Endothelial cell of umbilical vein (primary cell): ENCODE data around the gene MARVELD1. TPM values are rescaled to one million over a fixed set of nuclear protein-coding genes. Genes with fewer than 3 reads are reported as not detected.

ENCODE experiments used
- BruUV-seq: library from RNA; stranded (reverse); fragments of 400-500 nt; replicated peaks from 2 replicates; lab custom pipeline; 2021; lab: Mats Ljungman, UMichigan
- CTCF ChIA-PET: fragments of 300-600, 350-600 bp; sonication (Branson Sonifier 250); formaldehyde crosslinking; loops from one replicate; lab custom pipeline; 2021; ENCODE audit warnings: antibody characterized with exemption, inconsistent platforms; lab: Charles Lee
- POLR2A ChIA-PET: fragments of 300-600, 350-600 bp; sonication (Branson Sonifier 250); formaldehyde crosslinking; loops from one replicate; lab custom pipeline; 2021; ENCODE audit warnings: antibody characterized with exemption, inconsistent platforms; lab: Charles Lee
- DNase-seq: peaks from one replicate; pipeline ENCODE4 v3.0.0-alpha.2; 2011; ENCODE audit warnings: low read depth, low spot score
- FAIRE-seq: peaks from 2 replicates; lab custom pipeline; 2011; peaks lifted over from hg19 to GRCh38; lab: Jason Lieb, UNC
- H2AFZ ChIP-seq: 2 replicates; pipeline ENCODE4 v1.6.0; 2012; ENCODE audit warnings: low read depth, low read length, control low read depth, inconsistent platforms
- H3K27ac ChIP-seq: 2 replicates; pipeline ENCODE4 v1.5.1; 2011; ENCODE audit warnings: low read depth, mild to moderate bottlenecking, control low read depth, low read length, moderate library complexity; ENCODE audit not compliant: insufficient read depth
- H3K27me3 ChIP-seq, 2 experiments: 2 replicates each; pipeline versions ENCODE4 v1.6.0 to v1.6.1; 2011; ENCODE audit warnings: low read length in 2 of 2, mixed read lengths in 1 of 2; ENCODE audit not compliant: control insufficient read depth in 2 of 2, insufficient read depth in 2 of 2
- H3K36me3 ChIP-seq, 2 experiments: 2 replicates in 1 of 2; 3 replicates in 1 of 2; pipeline ENCODE4 v1.5.1; 2011; ENCODE audit warnings: low read length in 2 of 2, mild to moderate bottlenecking in 1 of 2, moderate library complexity in 1 of 2; ENCODE audit not compliant: control insufficient read depth in 2 of 2, insufficient read depth in 2 of 2; ENCODE audit errors: extremely low read depth in 1 of 2
- H3K4me1 ChIP-seq: 3 replicates; pipeline ENCODE4 v1.5.1; 2011; ENCODE audit warnings: mild to moderate bottlenecking, low read length; ENCODE audit not compliant: control insufficient read depth, insufficient read depth; ENCODE audit errors: extremely low read depth
- H3K4me2 ChIP-seq: 2 replicates; pipeline ENCODE4 v1.6.1; 2011; ENCODE audit warnings: low read length, control low read depth, mixed read lengths; ENCODE audit not compliant: insufficient read depth
- H3K4me3 ChIP-seq, 3 experiments: fragments of 200-600 bp in 1 of 3; sonication (generic), shearing (Covaris generic) in 1 of 3; replicated peaks in 1 of 3; 2 replicates each; pipeline ENCODE4 v1.5.1; 2011 to 2016; ENCODE audit warnings: control low read depth in 3 of 3, low read length in 3 of 3, mild to moderate bottlenecking in 2 of 3, inconsistent platforms in 1 of 3, low read depth in 1 of 3, moderate library complexity in 1 of 3; ENCODE audit not compliant: insufficient read depth in 1 of 3
- H3K79me2 ChIP-seq: 2 replicates; pipeline ENCODE4 v1.6.0; 2012; ENCODE audit warnings: low read length, inconsistent platforms; ENCODE audit not compliant: control insufficient read depth, insufficient read depth
- H3K9ac ChIP-seq: replicated peaks from 2 replicates; pipeline ENCODE3; 2011; ENCODE audit warnings: low read length, control low read depth; ENCODE audit not compliant: insufficient read depth; ENCODE audit errors: extremely low read depth
- H3K9me1 ChIP-seq: replicated peaks from 3 replicates; pipeline ENCODE4 v1.6.0; 2011; ENCODE audit warnings: mild to moderate bottlenecking, low read length; ENCODE audit not compliant: control insufficient read depth, insufficient read depth; ENCODE audit errors: extremely low read depth
- H3K9me3 ChIP-seq: replicated peaks from 2 replicates; pipeline ENCODE4 v1.5.1; 2012; ENCODE audit warnings: low read length, inconsistent platforms; ENCODE audit not compliant: control insufficient read depth, insufficient read depth
- H4K20me1 ChIP-seq: replicated peaks from 2 replicates; pipeline ENCODE3; 2011; ENCODE audit warnings: mild to moderate bottlenecking, low read length; ENCODE audit not compliant: control insufficient read depth, insufficient read depth; ENCODE audit errors: extremely low read depth
- EZH2 ChIP-seq: IDR thresholded peaks from 2 replicates; pipeline ENCODE4 v1.6.1; 2012; ENCODE audit warnings: borderline replicate concordance, low read depth, mild to moderate bottlenecking, moderate library complexity, low read length, inconsistent platforms; ENCODE audit not compliant: severe bottlenecking
- FOS ChIP-seq: IDR thresholded peaks from 2 replicates; pipeline ENCODE4 v1.6.1; 2011; ENCODE audit warnings: mild to moderate bottlenecking, low read length, moderate library complexity, borderline replicate concordance; ENCODE audit not compliant: insufficient read depth
- GATA2 ChIP-seq: IDR thresholded peaks from 2 replicates; pipeline ENCODE4 v1.7.0; 2011; ENCODE audit warnings: low read depth, mild to moderate bottlenecking, moderate library complexity, mixed read lengths, low read length; ENCODE audit not compliant: insufficient read length, insufficient read depth
- JUN ChIP-seq: IDR thresholded peaks from 2 replicates; pipeline ENCODE4 v1.6.1; 2011; ENCODE audit warnings: borderline replicate concordance, low read depth; ENCODE audit not compliant: insufficient read length, insufficient read depth
- MYC ChIP-seq: IDR thresholded peaks from one replicate; pipeline ENCODE4 v1.6.1; 2011; ENCODE audit warnings: mild to moderate bottlenecking, low read depth, low read length
- POLR2AphosphoS5 ChIP-seq: IDR thresholded peaks from 2 replicates; pipeline ENCODE4 v1.6.1; 2012; ENCODE audit warnings: low read depth, mild to moderate bottlenecking, control low read depth, low read length, moderate library complexity; ENCODE audit not compliant: insufficient read depth
- dilution Hi-C: fragments of 300-500 bp; cut with MboI; formaldehyde crosslinking; loops from one replicate; pipeline ENCODE4 v1.15.0; 2019; ENCODE audit warnings: low sequenced_read_pairs; ENCODE audit not compliant: extremely low pct_ligation_motif_present
- intact Hi-C: fragments of 100-400 bp; cut with micrococcal nuclease; formaldehyde crosslinking; loops from one replicate; pipeline ENCODE4 v1.10.0; 2022
- polyA plus RNA-seq, 4 experiments: library from polyadenylated mRNA; depleted of rRNA in 3 of 4; stranded (reverse) in 3 of 4; unstranded in 1 of 4; fragments of >200 nt; gene quantifications; 2 replicates each; pipeline versions ENCODE4 v1.2.1 to v1.2.3, GENCODE V29; 2011 to 2012; ENCODE audit warnings: missing spikeins in 1 of 4
- total RNA-seq: library from RNA; stranded (reverse); gene quantifications from 2 replicates; pipeline ENCODE4 v1.2.3, GENCODE V29; 2021
- TF ChIP-seq, protein P1 (sequence below), 2 donors: IDR thresholded peaks; 1 replicate in 1 of 2; 2 replicates in 1 of 2; pipeline ENCODE4 v1.5.1; 2011; ENCODE audit warnings: low read length in 2 of 2, mild to moderate bottlenecking in 2 of 2, moderate library complexity in 2 of 2, control low read depth in 1 of 2, inconsistent platforms in 1 of 2, low read depth in 1 of 2; ENCODE audit not compliant: insufficient read depth in 1 of 2; ENCODE audit errors: extremely low read depth in 1 of 2

MARVELD1 gene
- total and polyA plus RNA-seq, 2 donors (not counting 3 experiments of a cell fraction or from before 2014, with no cell fraction given) = 67.3 to 78.3 TPM

DNA sequence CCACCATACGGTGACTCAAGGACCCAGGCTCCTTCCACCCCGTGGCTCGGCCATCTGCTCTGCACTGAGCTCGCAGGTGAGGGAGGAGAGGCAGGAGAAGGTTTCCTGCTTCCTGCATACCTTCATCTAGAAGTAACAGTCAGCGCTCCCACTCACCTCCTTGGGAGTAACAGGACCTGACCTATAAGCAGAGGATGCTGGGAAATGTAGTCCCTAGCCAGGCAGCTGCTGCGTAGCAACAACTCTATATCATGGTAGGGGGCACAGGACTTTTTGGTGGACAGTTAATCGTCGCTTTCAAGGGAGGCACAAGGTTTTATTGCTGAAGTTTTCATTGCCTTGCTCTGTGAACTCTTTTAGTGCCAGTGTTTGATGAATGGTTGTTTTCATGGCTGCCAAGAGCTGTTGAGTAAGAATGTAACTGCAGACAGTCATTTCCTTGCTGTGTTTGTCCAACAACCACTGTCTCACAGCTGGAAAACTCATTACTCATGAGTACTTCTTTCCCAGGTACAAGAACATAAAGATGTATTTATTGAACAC, 13.2 kb downstream of the MARVELD1 start:
- peak overlapping the region; percentile 52 for H2AFZ ChIP-seq
- DNase-seq (peak; percentile 88), FAIRE-seq (peak; percentile 98)
- no peaks in the 10 kb centered on the region for H3K36me3 ChIP-seq
- BruUV-seq = no TSS peak
- no peaks in the 10 kb centered on the region for H3K9me1 ChIP-seq
- no peaks in the 10 kb centered on the region for H3K27me3 ChIP-seq
- H3K27ac ChIP-seq = peak overlapping the region; percentile 46
- CTCF ChIA-PET = interaction anchor here (0.8 to 21.8 kb wide), 6 partner anchors 10 to 50 kb away, joined by 3 to 863 read pairs (median 6); partner anchors contain the start of genes MARVELD1 and ZFYVE27
- dilution Hi-C loops = no loop called here
- intact Hi-C loops = loop anchor here (1.0 kb wide), 1 partner anchor 39 kb away; the partner anchor contains the start of gene AVPI1
- POLR2A ChIA-PET = interaction anchor here (0.9 to 1.0 kb wide), 2 partner anchors 12 to 39 kb away, joined by 3 to 5 read pairs; partner anchors contain the start of gene AVPI1
- peak overlapping the region in 2 of 3 experiments; percentile 8 to 20 for H3K4me3 ChIP-seq
- H3K79me2 ChIP-seq = no peaks in the 10 kb centered on the region
- peaks cover 8% of the 10 kb centered on the region for H3K4me1 ChIP-seq
- no peaks in the 10 kb centered on the region for H4K20me1 ChIP-seq
- TF ChIP-seq EZH2 = no peak
- TF ChIP-seq, protein P1, sequence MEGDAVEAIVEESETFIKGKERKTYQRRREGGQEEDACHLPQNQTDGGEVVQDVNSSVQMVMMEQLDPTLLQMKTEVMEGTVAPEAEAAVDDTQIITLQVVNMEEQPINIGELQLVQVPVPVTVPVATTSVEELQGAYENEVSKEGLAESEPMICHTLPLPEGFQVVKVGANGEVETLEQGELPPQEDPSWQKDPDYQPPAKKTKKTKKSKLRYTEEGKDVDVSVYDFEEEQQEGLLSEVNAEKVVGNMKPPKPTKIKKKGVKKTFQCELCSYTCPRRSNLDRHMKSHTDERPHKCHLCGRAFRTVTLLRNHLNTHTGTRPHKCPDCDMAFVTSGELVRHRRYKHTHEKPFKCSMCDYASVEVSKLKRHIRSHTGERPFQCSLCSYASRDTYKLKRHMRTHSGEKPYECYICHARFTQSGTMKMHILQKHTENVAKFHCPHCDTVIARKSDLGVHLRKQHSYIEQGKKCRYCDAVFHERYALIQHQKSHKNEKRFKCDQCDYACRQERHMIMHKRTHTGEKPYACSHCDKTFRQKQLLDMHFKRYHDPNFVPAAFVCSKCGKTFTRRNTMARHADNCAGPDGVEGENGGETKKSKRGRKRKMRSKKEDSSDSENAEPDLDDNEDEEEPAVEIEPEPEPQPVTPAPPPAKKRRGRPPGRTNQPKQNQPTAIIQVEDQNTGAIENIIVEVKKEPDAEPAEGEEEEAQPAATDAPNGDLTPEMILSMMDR (IDR thresholded peaks at IDR 0.05; ENCODE audit: extremely low read depth in 1 of 2, insufficient read depth in 1 of 2, low read depth in 1 of 2, low read length in 2 of 2) = no peak
- TF ChIP-seq JUN = peak; percentile 62
- TF ChIP-seq POLR2AphosphoS5 = peak; percentile 58
- TF ChIP-seq GATA2 = no peak
- TF ChIP-seq MYC = no peak
- TF ChIP-seq FOS = peak; percentile 68
- H3K4me2 ChIP-seq = peak overlapping the region; percentile 48
- no peaks in the 10 kb centered on the region for H3K9me3 ChIP-seq
- peak overlapping the region; percentile 6 for H3K9ac ChIP-seq
